ENCODE data around the gene ADCY10.

Gene ADCY10

DNA sequence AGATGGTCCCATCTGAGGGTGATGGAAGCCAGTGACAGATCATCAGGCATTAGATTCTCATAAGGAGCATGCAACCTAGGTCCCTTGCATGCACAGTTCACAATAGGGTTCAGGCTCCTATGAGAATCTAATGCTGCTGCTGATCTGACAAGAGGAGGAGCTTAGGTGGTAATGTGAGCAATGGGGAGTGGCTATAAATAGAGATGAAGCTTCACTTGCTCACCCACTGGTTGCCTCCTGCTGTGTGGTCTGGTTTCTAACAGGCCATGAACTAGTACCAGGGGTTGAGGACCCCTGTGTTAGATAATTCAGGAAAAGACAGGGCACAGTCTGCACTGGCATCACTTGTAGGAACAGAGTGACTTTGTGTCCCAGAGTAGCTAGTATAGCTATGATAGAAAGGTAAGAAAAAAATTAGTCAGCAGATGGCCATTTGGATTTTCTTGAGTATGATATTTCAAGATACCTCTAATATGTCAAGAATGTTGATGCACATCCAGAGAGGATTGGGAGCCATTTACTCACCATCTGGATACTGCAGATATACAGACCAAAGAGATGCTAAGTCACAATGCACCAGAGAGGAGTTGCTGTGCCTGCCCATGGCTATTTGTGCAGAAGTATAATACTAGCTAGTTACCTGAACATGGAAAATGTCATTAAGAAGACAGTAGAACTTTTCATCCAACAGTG lies 53.6 kb downstream of the ADCY10 start:
- DNase-seq (ENCODE audit: low spot score) = no peak
- H3K27me3 ChIP-seq (ENCODE audit: insufficient read depth, poor library complexity, severe bottlenecking) = no peaks in the 10 kb centered on the region
- no peak for ATAC-seq (ENCODE audit: low read depth)
- H3K4me1 ChIP-seq (ENCODE audit: insufficient read depth, poor library complexity, severe bottlenecking) = no peaks in the 10 kb centered on the region
- no peak overlapping the region for H3K27ac ChIP-seq (ENCODE audit: poor library complexity, severe bottlenecking)
- H3K36me3 ChIP-seq (ENCODE audit: low read depth) = no peaks in the 10 kb centered on the region
- no peak overlapping the region for H3K4me3 ChIP-seq (ENCODE audit: severe bottlenecking)
- TF ChIP-seq, protein P1, sequence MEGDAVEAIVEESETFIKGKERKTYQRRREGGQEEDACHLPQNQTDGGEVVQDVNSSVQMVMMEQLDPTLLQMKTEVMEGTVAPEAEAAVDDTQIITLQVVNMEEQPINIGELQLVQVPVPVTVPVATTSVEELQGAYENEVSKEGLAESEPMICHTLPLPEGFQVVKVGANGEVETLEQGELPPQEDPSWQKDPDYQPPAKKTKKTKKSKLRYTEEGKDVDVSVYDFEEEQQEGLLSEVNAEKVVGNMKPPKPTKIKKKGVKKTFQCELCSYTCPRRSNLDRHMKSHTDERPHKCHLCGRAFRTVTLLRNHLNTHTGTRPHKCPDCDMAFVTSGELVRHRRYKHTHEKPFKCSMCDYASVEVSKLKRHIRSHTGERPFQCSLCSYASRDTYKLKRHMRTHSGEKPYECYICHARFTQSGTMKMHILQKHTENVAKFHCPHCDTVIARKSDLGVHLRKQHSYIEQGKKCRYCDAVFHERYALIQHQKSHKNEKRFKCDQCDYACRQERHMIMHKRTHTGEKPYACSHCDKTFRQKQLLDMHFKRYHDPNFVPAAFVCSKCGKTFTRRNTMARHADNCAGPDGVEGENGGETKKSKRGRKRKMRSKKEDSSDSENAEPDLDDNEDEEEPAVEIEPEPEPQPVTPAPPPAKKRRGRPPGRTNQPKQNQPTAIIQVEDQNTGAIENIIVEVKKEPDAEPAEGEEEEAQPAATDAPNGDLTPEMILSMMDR (IDR thresholded peaks at IDR 0.05; ENCODE audit: poor library complexity, severe bottlenecking) = no peak
- no peaks in the 10 kb centered on the region for H3K9me3 ChIP-seq (ENCODE audit: severe bottlenecking)

- DNase-seq (ENCODE audit: low spot score) (no peak), ATAC-seq (ENCODE audit: low read depth) (no peak)
- H3K4me1 ChIP-seq (ENCODE audit: insufficient read depth, poor library complexity, severe bottlenecking) = no peaks in the 10 kb centered on the region
- no peaks in the 10 kb centered on the region for H3K9me3 ChIP-seq (ENCODE audit: severe bottlenecking)
- no peak overlapping the region for H3K27ac ChIP-seq (ENCODE audit: poor library complexity, severe bottlenecking)
- TF ChIP-seq, protein P1 (IDR thresholded peaks at IDR 0.05; ENCODE audit: poor library complexity, severe bottlenecking) = no peak
- H3K27me3 ChIP-seq (ENCODE audit: insufficient read depth, poor library complexity, severe bottlenecking) = no peaks in the 10 kb centered on the region
- H3K36me3 ChIP-seq (ENCODE audit: low read depth) = no peaks in the 10 kb centered on the region
- no peak overlapping the region for H3K4me3 ChIP-seq (ENCODE audit: severe bottlenecking)
Measured at GRCh38 chr1:167856711-167857418, 57.1 kb downstream of the ADCY10 start.

DNA sequence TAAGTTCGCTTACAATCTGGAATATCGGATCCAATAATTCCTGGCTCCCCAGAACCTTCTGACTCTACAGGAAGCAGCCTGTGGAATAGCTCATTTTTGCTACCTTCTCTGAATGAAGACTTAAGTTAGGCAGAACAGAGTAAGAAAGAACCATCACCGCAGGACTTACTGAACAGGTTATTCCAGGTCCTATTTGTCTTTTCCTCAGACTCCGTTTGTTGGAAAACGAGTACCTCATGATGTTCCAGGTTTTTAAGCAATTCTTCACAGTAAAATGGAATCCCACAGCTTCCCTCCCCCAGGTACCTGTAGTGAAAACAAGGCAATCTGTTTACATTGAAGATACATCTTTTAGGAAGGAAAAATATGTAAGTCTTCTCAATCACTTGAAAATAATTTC lies 59.8 kb downstream of the ADCY10 start:
- Histone ChIP-seq H3K4me3 (ENCODE audit: severe bottlenecking) (no peak overlapping the region), H3K9me3 (ENCODE audit: severe bottlenecking) (no peaks in the 10 kb centered on the region), H3K27ac (ENCODE audit: poor library complexity, severe bottlenecking) (no peak overlapping the region), H3K36me3 (ENCODE audit: low read depth) (no peaks in the 10 kb centered on the region), H3K27me3 (ENCODE audit: insufficient read depth, poor library complexity, severe bottlenecking) (no peaks in the 10 kb centered on the region), H3K4me1 (ENCODE audit: insufficient read depth, poor library complexity, severe bottlenecking) (no peaks in the 10 kb centered on the region)
- DNase-seq (ENCODE audit: low spot score) (no peak), ATAC-seq (ENCODE audit: low read depth) (no peak)
- TF ChIP-seq, protein P1 (IDR thresholded peaks at IDR 0.05; ENCODE audit: poor library complexity, severe bottlenecking) = no peak

- Histone ChIP-seq H3K9me3 (ENCODE audit: severe bottlenecking) (no peaks in the 10 kb centered on the region), H3K27me3 (ENCODE audit: insufficient read depth, poor library complexity, severe bottlenecking) (no peaks in the 10 kb centered on the region), H3K27ac (ENCODE audit: poor library complexity, severe bottlenecking) (no peak overlapping the region), H3K36me3 (ENCODE audit: low read depth) (no peaks in the 10 kb centered on the region), H3K4me1 (ENCODE audit: insufficient read depth, poor library complexity, severe bottlenecking) (no peaks in the 10 kb centered on the region), H3K4me3 (ENCODE audit: severe bottlenecking) (no peak overlapping the region)
- DNase-seq (ENCODE audit: low spot score) (no peak), ATAC-seq (ENCODE audit: low read depth) (no peak)
- TF ChIP-seq, protein P1 (IDR thresholded peaks at IDR 0.05; ENCODE audit: poor library complexity, severe bottlenecking) = no peak
Measured at GRCh38 chr1:167849666-167850065, 64.3 kb downstream of the ADCY10 start.

- ATAC-seq (ENCODE audit: low read depth) (no peak), DNase-seq (ENCODE audit: low spot score) (no peak)
- no peaks in the 10 kb centered on the region for H3K9me3 ChIP-seq (ENCODE audit: severe bottlenecking)
- no peak overlapping the region for H3K27ac ChIP-seq (ENCODE audit: poor library complexity, severe bottlenecking)
- no peak overlapping the region for H3K4me3 ChIP-seq (ENCODE audit: severe bottlenecking)
- no peaks in the 10 kb centered on the region for H3K4me1 ChIP-seq (ENCODE audit: insufficient read depth, poor library complexity, severe bottlenecking)
- no peaks in the 10 kb centered on the region for H3K27me3 ChIP-seq (ENCODE audit: insufficient read depth, poor library complexity, severe bottlenecking)
- no peaks in the 10 kb centered on the region for H3K36me3 ChIP-seq (ENCODE audit: low read depth)
- TF ChIP-seq, protein P1 (IDR thresholded peaks at IDR 0.05; ENCODE audit: poor library complexity, severe bottlenecking) = no peak
Measured at GRCh38 chr1:167842872-167843271, 71.1 kb downstream of the ADCY10 start.

Data from RWPE2 (cell line).